T-cell (primary cell): Measurements from ENCODE around the gene NR0B1. TPM values are rescaled to one million over a fixed set of nuclear protein-coding genes. Genes with fewer than 3 reads are reported as not detected.

Source experiments
- ATAC-seq, 4 experiments: fragments of 200-7000 bp in 3 of 4; fragments of 150-1000 bp in 1 of 4; cut with Tn5 transposase; replicated peaks in 1 of 4; 1 replicate in 3 of 4; 2 replicates in 1 of 4; pipeline ENCODE4 v1.10.0; 2021; ENCODE audit warnings: moderate library complexity in 3 of 4, mild to moderate bottlenecking in 2 of 4, moderate number of reproducible peaks in 1 of 4
- CTCF ChIA-PET, 2 donors: fragments of 300-600 bp; sonication (Branson Sonifier 250); formaldehyde crosslinking; loops; one replicate each; lab custom pipeline; 2022; ENCODE audit warnings: antibody characterized with exemption in 2 of 2; lab: Charles Lee
- POLR2A ChIA-PET, 2 donors: fragments of 300-600 bp; sonication (Branson Sonifier 250); formaldehyde crosslinking; loops; one replicate each; lab custom pipeline; 2022; ENCODE audit warnings: antibody characterized with exemption in 2 of 2; lab: Charles Lee
- DNase-seq, 35 experiments: peaks; one replicate each; pipeline versions ENCODE4 v3.0.0 to v3.0.0-alpha.2; 2013 to 2023
- H3K27ac ChIP-seq: one replicate; pipeline ENCODE4 v1.5.1; 2013; ENCODE audit warnings: low read length
- H3K27me3 ChIP-seq, 2 experiments: replicated peaks in 1 of 2; 1 replicate in 1 of 2; 2 replicates in 1 of 2; pipeline versions ENCODE4 v1.6.1 to v1.7.0; 2013; ENCODE audit warnings: low read length in 1 of 2, mixed read lengths in 1 of 2; ENCODE audit not compliant: control insufficient read depth in 2 of 2, insufficient read depth in 2 of 2; ENCODE audit errors: extremely low read depth in 1 of 2
- H3K36me3 ChIP-seq, 2 donors: 1 replicate in 1 of 2; 2 replicates in 1 of 2; pipeline versions ENCODE4 v1.6.1 to v1.7.0; 2013; ENCODE audit warnings: low read length in 1 of 2; ENCODE audit not compliant: control insufficient read depth in 2 of 2, insufficient read depth in 1 of 2; ENCODE audit errors: extremely low read depth in 1 of 2
- H3K4me1 ChIP-seq, 2 experiments: 1 replicate in 1 of 2; 2 replicates in 1 of 2; pipeline versions ENCODE4 v1.6.1 to v1.7.0; 2013; ENCODE audit warnings: low read length in 2 of 2, mixed read lengths in 1 of 2; ENCODE audit not compliant: insufficient read depth in 2 of 2, control insufficient read depth in 1 of 2; ENCODE audit errors: extremely low read depth in 1 of 2
- H3K4me3 ChIP-seq, 2 donors: 1 replicate in 1 of 2; 2 replicates in 1 of 2; pipeline versions ENCODE4 v1.5.1 to v1.7.0; 2013; ENCODE audit warnings: mild to moderate bottlenecking in 2 of 2, low read length in 1 of 2, moderate library complexity in 1 of 2; ENCODE audit not compliant: control insufficient read depth in 1 of 2; ENCODE audit errors: extremely low read depth in 1 of 2
- H3K9me3 ChIP-seq: 2 replicates; pipeline ENCODE4 v1.7.0; 2013
- H3K27ac Mint-ChIP-seq, 2 donors: one replicate each; pipeline ENCODE4 v1.8.0; 2020 to 2021; ENCODE audit warnings: mild to moderate bottlenecking in 2 of 2, mixed read lengths in 2 of 2
- H3K27me3 Mint-ChIP-seq, 2 donors: one replicate each; pipeline ENCODE4 v1.8.0; 2021 to 2022; ENCODE audit warnings: mixed read lengths in 2 of 2
- H3K36me3 Mint-ChIP-seq: one replicate; pipeline ENCODE4 v1.8.0; 2021; ENCODE audit warnings: mixed read lengths
- H3K4me1 Mint-ChIP-seq, 3 donors: one replicate each; pipeline ENCODE4 v1.8.0; 2020 to 2022; ENCODE audit warnings: mixed read lengths in 3 of 3, mild to moderate bottlenecking in 1 of 3
- H3K4me3 Mint-ChIP-seq, 3 donors: one replicate each; pipeline ENCODE4 v1.8.0; 2020 to 2022; ENCODE audit warnings: mild to moderate bottlenecking in 3 of 3, mixed read lengths in 3 of 3, moderate library complexity in 3 of 3
- H3K9me3 Mint-ChIP-seq, 3 donors: one replicate each; pipeline ENCODE4 v1.8.0; 2020 to 2022; ENCODE audit warnings: mixed read lengths in 3 of 3
- WGBS: methylation state at CpG from one replicate; pipeline ENCODE4 v1.1.5; 2013; ENCODE audit warnings: missing lambda C conversion rate; ENCODE audit not compliant: insufficient coverage; 5-methylcytosine and 5-hydroxymethylcytosine counted together
- total RNA-seq, 35 experiments: library from RNA in 6 of 35; stranded (reverse) in 6 of 35; fragments of 120-200 nt in 1 of 35; gene quantifications; one replicate each; pipeline versions ENCODE4 v1.2.1 to v1.2.4 and lab custom pipeline; 2013 to 2026

NR0B1 gene
- total RNA-seq, 5 donors from 2014 or later (not counting 1 experiment from before 2014, with no cell fraction given): not detected

- Histone ChIP-seq H3K9me3 (no peaks in the 10 kb centered on the region), H3K36me3 (no peaks in the 10 kb centered on the region), H3K4me3 (no peak overlapping the region), H3K4me1 (no peaks in the 10 kb centered on the region), H3K27me3 (peaks cover 0 to 7% of the 10 kb centered on the region in 2 experiments), H3K27ac (no peak overlapping the region)
- no CpG with 5 or more reads among the region's 3 CpGs for WGBS
- ChIA-PET POLR2A (no interaction called here), CTCF (interaction anchor here in 1 of 2 donors (0.5 kb wide), 1 partner anchor 9 kb away, joined by 3 read pairs; no protein-coding TSS in a partner anchor)
- Mint-ChIP-seq H3K27ac (no peak overlapping the region), H3K9me3 (peaks cover 0 to 5% (median 0%) of the 10 kb centered on the region in 3 donors), H3K27me3 (peaks cover 6 to 17% of the 10 kb centered on the region in 2 donors), H3K4me1 (no peaks in the 10 kb centered on the region), H3K36me3 (no peaks in the 10 kb centered on the region), H3K4me3 (no peak overlapping the region)
- no peak for ATAC-seq
- no peak for DNase-seq
These were observed 4.1 kb upstream of the NR0B1 start for GRCh38 chrX:30313322-30313721.

GRCh38 chrX:30312858-30313257 is 3.7 kb upstream of the NR0B1 start:
- no peak overlapping the region for H3K4me3 Mint-ChIP-seq

GRCh38 chrX:30310429-30311206 is 1.4 kb upstream of the NR0B1 start:
- H3K36me3 Mint-ChIP-seq: no peaks in the 10 kb centered on the region
- Histone ChIP-seq H3K4me1 (no peaks in the 10 kb centered on the region), H3K36me3 (no peaks in the 10 kb centered on the region), H3K9me3 (no peaks in the 10 kb centered on the region), H3K27me3 (peaks cover 0 to 12% of the 10 kb centered on the region in 2 experiments), H3K27ac (no peak overlapping the region), H3K4me3 (no peak overlapping the region)
- ChIA-PET POLR2A (no interaction called here), CTCF (no interaction called here)
- DNase-seq: no peak
- peaks cover 6 to 29% of the 10 kb centered on the region in 2 donors for H3K27me3 Mint-ChIP-seq
- no peak for ATAC-seq
- no peaks in the 10 kb centered on the region for H3K4me1 Mint-ChIP-seq
- H3K4me3 Mint-ChIP-seq: no peak overlapping the region
- no CpG with 5 or more reads among the region's 5 CpGs for WGBS
- H3K9me3 Mint-ChIP-seq: no peaks in the 10 kb centered on the region
- H3K27ac Mint-ChIP-seq: no peak overlapping the region

More at GRCh38 chrX:30312858-30313257, 3.7 kb upstream of the NR0B1 start:
- Histone ChIP-seq H3K27me3 (peaks cover 0 to 12% of the 10 kb centered on the region in 2 experiments), H3K9me3 (no peaks in the 10 kb centered on the region), H3K36me3 (no peaks in the 10 kb centered on the region), H3K4me3 (no peak overlapping the region), H3K27ac (no peak overlapping the region), H3K4me1 (no peaks in the 10 kb centered on the region)
- ATAC-seq (no peak), DNase-seq (no peak)
- ChIA-PET CTCF (interaction anchor here in 1 of 2 donors (0.5 kb wide), 1 partner anchor 9 kb away, joined by 3 read pairs; no protein-coding TSS in a partner anchor), POLR2A (no interaction called here)
- H3K4me1 Mint-ChIP-seq: no peaks in the 10 kb centered on the region
- no peaks in the 10 kb centered on the region for H3K36me3 Mint-ChIP-seq
- H3K27ac Mint-ChIP-seq: no peak overlapping the region
- peaks cover 6 to 17% of the 10 kb centered on the region in 2 donors for H3K27me3 Mint-ChIP-seq
- peaks cover 0 to 5% (median 0%) of the 10 kb centered on the region in 3 donors for H3K9me3 Mint-ChIP-seq
- WGBS: no CpG with 5 or more reads among the region's 5 CpGs

GRCh38 chrX:30308263-30309138 is 689 bp downstream of the NR0B1 start:
- Histone ChIP-seq H3K27me3 (peaks cover 0 to 12% of the 10 kb centered on the region in 2 experiments), H3K9me3 (no peaks in the 10 kb centered on the region), H3K36me3 (no peaks in the 10 kb centered on the region), H3K4me3 (no peak overlapping the region), H3K4me1 (no peaks in the 10 kb centered on the region), H3K27ac (no peak overlapping the region)
- peaks cover 6 to 26% of the 10 kb centered on the region in 2 donors for H3K27me3 Mint-ChIP-seq
- no peak overlapping the region for H3K27ac Mint-ChIP-seq
- 8% methylated on average over 55 of the region's 71 CpGs for WGBS
- H3K9me3 Mint-ChIP-seq: no peaks in the 10 kb centered on the region
- ATAC-seq (no peak), DNase-seq (no peak)
- ChIA-PET POLR2A (no interaction called here), CTCF (no interaction called here)
- H3K36me3 Mint-ChIP-seq: no peaks in the 10 kb centered on the region
- no peak overlapping the region for H3K4me3 Mint-ChIP-seq
- H3K4me1 Mint-ChIP-seq: no peaks in the 10 kb centered on the region

- Histone ChIP-seq H3K27me3 (peaks cover 0 to 12% of the 10 kb centered on the region in 2 experiments), H3K36me3 (no peaks in the 10 kb centered on the region), H3K4me3 (no peak overlapping the region), H3K9me3 (no peaks in the 10 kb centered on the region), H3K27ac (no peak overlapping the region), H3K4me1 (no peaks in the 10 kb centered on the region)
- DNase-seq (no peak), ATAC-seq (no peak)
- whole genome bisulfite sequencing: no CpG with 5 or more reads among the region's 1 CpG
- H3K36me3 Mint-ChIP-seq: no peaks in the 10 kb centered on the region
- no peak overlapping the region for H3K27ac Mint-ChIP-seq
- H3K4me1 Mint-ChIP-seq: no peaks in the 10 kb centered on the region
- H3K4me3 Mint-ChIP-seq: no peak overlapping the region
- POLR2A ChIA-PET: no interaction called here
- CTCF ChIA-PET: no interaction called here
- H3K27me3 Mint-ChIP-seq: peaks cover 6 to 29% of the 10 kb centered on the region in 2 donors
- no peaks in the 10 kb centered on the region for H3K9me3 Mint-ChIP-seq
These were observed 1.7 kb downstream of the NR0B1 start for GRCh38 chrX:30307466-30307865.

- Histone ChIP-seq H3K4me1 (no peaks in the 10 kb centered on the region), H3K27ac (no peak overlapping the region), H3K27me3 (peaks cover 0 to 12% of the 10 kb centered on the region in 2 experiments), H3K36me3 (no peaks in the 10 kb centered on the region), H3K4me3 (no peak overlapping the region), H3K9me3 (no peaks in the 10 kb centered on the region)
- no CpG with 5 or more reads among the region's 6 CpGs for WGBS
- Mint-ChIP-seq H3K4me1 (no peaks in the 10 kb centered on the region), H3K9me3 (no peaks in the 10 kb centered on the region), H3K4me3 (no peak overlapping the region), H3K27me3 (peaks cover 5 to 24% of the 10 kb centered on the region in 2 donors), H3K27ac (no peak overlapping the region), H3K36me3 (no peaks in the 10 kb centered on the region)
- ChIA-PET POLR2A (no interaction called here), CTCF (no interaction called here)
- ATAC-seq (no peak), DNase-seq (no peak)
These were observed 4.3 kb downstream of the NR0B1 start for GRCh38 chrX:30304866-30305265.
